Caco-2 (cell line): ENCODE measurements around the gene MPST. TPM values are rescaled to one million over a fixed set of nuclear protein-coding genes. Genes with fewer than 3 reads are reported as not detected.

Source experiments
- BruUV-seq: library from RNA; stranded (reverse); fragments of 400-500 nt; replicated peaks from 2 replicates; lab custom pipeline; 2021; lab: Mats Ljungman, UMichigan
- CTCF ChIA-PET: fragments of 300-600 bp; sonication (Branson Sonifier 250); formaldehyde crosslinking; loops from one replicate; lab custom pipeline; 2022; ENCODE audit warnings: antibody characterized with exemption; lab: Charles Lee
- POLR2A ChIA-PET: fragments of 300-600 bp; sonication (Branson Sonifier 250); formaldehyde crosslinking; loops from one replicate; lab custom pipeline; 2022; ENCODE audit warnings: antibody characterized with exemption; lab: Charles Lee
- DNase-seq, 2 experiments: peaks; one replicate each; pipeline versions ENCODE4 v3.0.0 to v3.0.0-alpha.2; 2020 to 2022
- H3K27me3 ChIP-seq: replicated peaks from 2 replicates; pipeline ENCODE4 v1.6.0; 2011; ENCODE audit warnings: low read length; ENCODE audit not compliant: control insufficient read depth, insufficient read depth
- H3K36me3 ChIP-seq: 2 replicates; pipeline ENCODE4 v1.5.1; 2011; ENCODE audit warnings: low read length; ENCODE audit not compliant: control insufficient read depth, insufficient read depth
- H3K4me1 ChIP-seq: fragments of 250-450 bp; sonication (Bioruptor Pico); 2 replicates; pipeline ENCODE4 v1.5.1; 2020; ENCODE audit warnings: mild to moderate bottlenecking
- H3K4me3 ChIP-seq: 2 replicates; pipeline ENCODE4 v1.5.1; 2011; ENCODE audit warnings: low read depth, mild to moderate bottlenecking, control low read depth, low read length
- H3K9me3 ChIP-seq: fragments of 250-450 bp; sonication (Bioruptor Pico); 2 replicates; pipeline ENCODE4 v1.5.1; 2020; ENCODE audit warnings: mild to moderate bottlenecking, moderate library complexity
- H3K27ac Mint-ChIP-seq: one replicate; pipeline ENCODE4 v1.8.0; 2022; ENCODE audit warnings: mixed read lengths; ENCODE audit not compliant: unreplicated experiment
- H3K27me3 Mint-ChIP-seq: one replicate; pipeline ENCODE4 v1.8.0; 2022; ENCODE audit warnings: mixed read lengths; ENCODE audit not compliant: insufficient read depth, unreplicated experiment
- H3K36me3 Mint-ChIP-seq: one replicate; pipeline ENCODE4 v1.8.0; 2022; ENCODE audit warnings: mild to moderate bottlenecking, mixed read lengths; ENCODE audit not compliant: insufficient read depth, unreplicated experiment
- H3K4me1 Mint-ChIP-seq: one replicate; pipeline ENCODE4 v1.8.0; 2022; ENCODE audit warnings: low read depth, mixed read lengths; ENCODE audit not compliant: unreplicated experiment
- H3K4me3 Mint-ChIP-seq: one replicate; pipeline ENCODE4 v1.8.0; 2022; ENCODE audit warnings: mild to moderate bottlenecking, moderate library complexity, mixed read lengths; ENCODE audit not compliant: unreplicated experiment
- H3K9me3 Mint-ChIP-seq: one replicate; pipeline ENCODE4 v1.8.0; 2022; ENCODE audit warnings: mixed read lengths; ENCODE audit not compliant: unreplicated experiment
- CTCF ChIP-seq, 2 experiments: fragments of 200-600 bp in 1 of 2; IDR thresholded peaks; 1 replicate in 1 of 2; 2 replicates in 1 of 2; pipeline versions ENCODE4 v1.5.1 to v1.8.0; 2011 to 2022; ENCODE audit warnings: antibody characterized with exemption in 1 of 2, control low read depth in 1 of 2, inconsistent platforms in 1 of 2, low read depth in 1 of 2, low read length in 1 of 2, mild to moderate bottlenecking in 1 of 2, moderate library complexity in 1 of 2; ENCODE audit not compliant: insufficient read depth in 1 of 2, severe bottlenecking in 1 of 2, unreplicated experiment in 1 of 2
- intact Hi-C: fragments of 100-400 bp; cut with micrococcal nuclease; formaldehyde crosslinking; loops from one replicate; pipeline ENCODE4 v1.10.0; 2022; ENCODE audit not compliant: unreplicated experiment
- total RNA-seq: library from RNA; stranded (reverse); gene quantifications from 2 replicates; pipeline ENCODE4 v1.2.3, GENCODE V29; 2022

Gene MPST
- total RNA-seq, 1 experiment from 2014 or later, result 83.7 TPM

- Mint-ChIP-seq H3K4me3 (peak overlapping the region; percentile 77), H3K4me1 (peaks cover 30% of the 10 kb centered on the region), H3K36me3 (peaks cover 34% of the 10 kb centered on the region), H3K9me3 (no peaks in the 10 kb centered on the region), H3K27ac (peak overlapping the region; percentile 99), H3K27me3 (no peaks in the 10 kb centered on the region)
- DNase-seq, result peak; percentile 96 to 97
- POLR2A ChIA-PET, result interaction anchor here (0.6 to 3.1 kb wide), 12 partner anchors 10 to 504 kb away, joined by 3 to 39 read pairs (median 6); partner anchors contain the start of genes EIF3D, KCTD17, MPST and TST
- Histone ChIP-seq H3K36me3 (peaks cover 2% of the 10 kb centered on the region; the same call in 1 of the 2 replicates), H3K27me3 (no peaks in the 10 kb centered on the region), H3K4me3 (peak overlapping the region; percentile 37), H3K4me1 (peaks cover 44% of the 10 kb centered on the region), H3K9me3 (no peaks in the 10 kb centered on the region)
- BruUV-seq, result TSS peak; percentile 25
- intact Hi-C loops, result loop anchor here (1.0 to 5.0 kb wide), 4 partner anchors 12 to 45 kb away; partner anchors contain the start of gene KCTD17
- CTCF ChIA-PET, result interaction anchor here (0.5 to 4.6 kb wide), 8 partner anchors 11 to 257 kb away, joined by 3 to 45 read pairs (median 6); partner anchors contain the start of genes IFT27, KCTD17, MPST and TST
- TF ChIP-seq CTCF (IDR thresholded peaks at IDR 0.05; ENCODE audit: insufficient read depth in 1 of 2, low read depth in 1 of 2, low read length in 1 of 2, severe bottlenecking in 1 of 2, unreplicated experiment in 1 of 2), result no peak
Measured at GRCh38 chr22:37032535-37033460, 13.3 kb downstream of the MPST start.

- Mint-ChIP-seq H3K4me3 (peak overlapping the region; percentile 77), H3K27ac (peak overlapping the region; percentile 99), H3K9me3 (no peaks in the 10 kb centered on the region), H3K4me1 (peaks cover 30% of the 10 kb centered on the region), H3K36me3 (peaks cover 31% of the 10 kb centered on the region), H3K27me3 (no peaks in the 10 kb centered on the region)
- POLR2A ChIA-PET, result interaction anchor here (0.8 to 2.1 kb wide), 4 partner anchors 11 to 166 kb away, joined by 3 to 39 read pairs (median 6); partner anchors contain the start of genes KCTD17, MPST and TST
- Histone ChIP-seq H3K9me3 (no peaks in the 10 kb centered on the region), H3K36me3 (peaks cover 2% of the 10 kb centered on the region; the same call in 1 of the 2 replicates), H3K4me3 (no peak overlapping the region), H3K4me1 (peaks cover 44% of the 10 kb centered on the region), H3K27me3 (no peaks in the 10 kb centered on the region)
- BruUV-seq, result no TSS peak
- CTCF ChIA-PET, result interaction anchor here (0.7 to 4.6 kb wide), 3 partner anchors 10 to 14 kb away, joined by 4 to 45 read pairs (median 29); partner anchors contain the start of genes MPST and TST
- intact Hi-C loops, result loop anchor here (2.0 to 5.0 kb wide), 2 partner anchors 17 to 47 kb away; partner anchors contain the start of gene KCTD17
- no peak for TF ChIP-seq CTCF (IDR thresholded peaks at IDR 0.05; ENCODE audit: insufficient read depth in 1 of 2, low read depth in 1 of 2, low read length in 1 of 2, severe bottlenecking in 1 of 2, unreplicated experiment in 1 of 2)
- peak; percentile 29 to 62 for DNase-seq
Measured at GRCh38 chr22:37033605-37034430, 14.3 kb downstream of the MPST start.
